WTC11 (cell line): ENCODE data around the gene SDC1.

ENCODE experiments used
- AR ChIP-seq: fragments of 250-450 bp; sonication (Bioruptor Pico); IDR thresholded peaks from 2 replicates; pipeline ENCODE4 v1.9.0; 2021; ENCODE audit warnings: mild to moderate bottlenecking
- ATF6 ChIP-seq: sonication (generic); formaldehyde crosslinking; IDR thresholded peaks from 2 replicates; pipeline ENCODE4 v1.8.1; 2023; ENCODE audit warnings: mild to moderate bottlenecking, missing genetic modification reagents
- CTCF ChIP-seq: fragments of 200-600 bp; IDR thresholded peaks from 2 replicates; pipeline ENCODE4 v1.8.0; 2022; ENCODE audit warnings: antibody characterized with exemption
- E2F1 ChIP-seq: sonication (generic); formaldehyde crosslinking; IDR thresholded peaks from 2 replicates; pipeline ENCODE4 v1.8.0; 2022; ENCODE audit warnings: mild to moderate bottlenecking, missing genetic modification reagents
- MAX ChIP-seq: sonication (generic); formaldehyde crosslinking; IDR thresholded peaks from 2 replicates; pipeline ENCODE4 v1.8.0; 2022; ENCODE audit warnings: mild to moderate bottlenecking, missing genetic modification reagents
- NFATC4 ChIP-seq: fragments of 250-450 bp; sonication (Bioruptor Pico); IDR thresholded peaks from 2 replicates; pipeline ENCODE4 v1.9.0; 2021; ENCODE audit warnings: mild to moderate bottlenecking
- NFYB ChIP-seq: sonication (generic); formaldehyde crosslinking; conservative IDR thresholded peaks from 2 replicates; pipeline ENCODE4 v1.8.0; 2022; ENCODE audit warnings: low read depth, missing genetic modification reagents
- NR3C1 ChIP-seq: sonication (generic); formaldehyde crosslinking; conservative IDR thresholded peaks from 2 replicates; pipeline ENCODE4 v1.8.1; 2023; ENCODE audit warnings: low read depth, mild to moderate bottlenecking, missing genetic modification reagents
- ZNF317 ChIP-seq: sonication (generic); formaldehyde crosslinking; IDR thresholded peaks from 2 replicates; pipeline ENCODE4 v1.8.1; 2023; ENCODE audit warnings: low read depth, mild to moderate bottlenecking, moderate library complexity, missing genetic modification reagents, borderline replicate concordance

GRCh38 chr2:20168048-20168726 lies 56.7 kb downstream of the SDC1 start:
- TF ChIP-seq CTCF, result no peak
- TF ChIP-seq NFYB, result no peak
- TF ChIP-seq NR3C1, result no peak
- TF ChIP-seq MAX (CRISPR knock-in tag), result no peak
- no peak for TF ChIP-seq ZNF317
- no peak for TF ChIP-seq ATF6 (CRISPR knock-in tag)
- no peak for TF ChIP-seq NFATC4 (CRISPR knock-in tag)
- no peak for TF ChIP-seq AR
- TF ChIP-seq E2F1 (CRISPR knock-in tag), result no peak
